Prostate gland (tissue), 2 donors: ENCODE measurements around the gene NLRC3. TPM values are rescaled to one million over a fixed set of nuclear protein-coding genes. Genes with fewer than 3 reads are reported as not detected.

Experiments used
- DNase-seq: peaks from one replicate; pipeline ENCODE4 v3.0.0-alpha.2; 2019; ENCODE audit warnings: low spot score
- H3K27ac ChIP-seq, 2 donors: fragments of 200-600 bp; sonication (generic); 2 replicates each; pipeline ENCODE4 v1.5.1; 2017 to 2019
- H3K27me3 ChIP-seq: fragments of 200-600 bp; sonication (generic); replicated peaks from 2 replicates; pipeline ENCODE4 v1.5.1; 2019; ENCODE audit not compliant: insufficient read depth
- H3K36me3 ChIP-seq, 2 donors: fragments of 200-600 bp; sonication (generic); 1 replicate in 1 of 2; 2 replicates in 1 of 2; pipeline versions ENCODE4 v1.5.1 to v1.8.1; 2017 to 2019
- H3K4me1 ChIP-seq: fragments of 200-600 bp; sonication (generic); replicated peaks from 2 replicates; pipeline ENCODE4 v1.5.1; 2019
- H3K4me3 ChIP-seq, 2 donors: fragments of 200-600 bp; sonication (generic); 2 replicates each; pipeline ENCODE4 v1.5.1; 2017 to 2019
- H3K9me3 ChIP-seq: fragments of 200-600 bp; sonication (generic); 2 replicates; pipeline ENCODE4 v1.5.1; 2017
- CTCF ChIP-seq, 4 experiments: fragments of 200-600 bp in 2 of 4; fragments of 450-650 bp in 2 of 4; sonication (generic) in 2 of 4; IDR thresholded peaks; 1 replicate in 3 of 4; 2 replicates in 1 of 4; pipeline ENCODE4 v1.5.1; 2016 to 2019; ENCODE audit warnings: antibody characterized with exemption in 4 of 4, mild to moderate bottlenecking in 2 of 4, moderate library complexity in 2 of 4
- POLR2A ChIP-seq: fragments of 450-650 bp; IDR thresholded peaks from one replicate; pipeline ENCODE4 v1.6.1; 2016; ENCODE audit warnings: antibody characterized with exemption, mild to moderate bottlenecking
- POLR2AphosphoS5 ChIP-seq: sonication (generic); formaldehyde crosslinking; IDR thresholded peaks from one replicate; pipeline ENCODE4 v1.6.1; 2017; ENCODE audit warnings: antibody characterized with exemption
- WGBS: methylation state at CpG from one replicate; pipeline ENCODE4 v1.1.5; 2018; 5-methylcytosine and 5-hydroxymethylcytosine counted together
- intact Hi-C: fragments of 100-400 bp; cut with DNase I; formaldehyde crosslinking; loops from one replicate; pipeline ENCODE4 v1.14.2; 2022
- total RNA-seq, 2 donors: library from RNA; depleted of rRNA; stranded (reverse); fragments of >200 nt; gene quantifications; one replicate each; pipeline ENCODE4 v1.1.0, GENCODE V29; 2016

NLRC3 gene
- total RNA-seq, 2 donors from 2014 or later: 0.85 to 0.87 TPM

DNA sequence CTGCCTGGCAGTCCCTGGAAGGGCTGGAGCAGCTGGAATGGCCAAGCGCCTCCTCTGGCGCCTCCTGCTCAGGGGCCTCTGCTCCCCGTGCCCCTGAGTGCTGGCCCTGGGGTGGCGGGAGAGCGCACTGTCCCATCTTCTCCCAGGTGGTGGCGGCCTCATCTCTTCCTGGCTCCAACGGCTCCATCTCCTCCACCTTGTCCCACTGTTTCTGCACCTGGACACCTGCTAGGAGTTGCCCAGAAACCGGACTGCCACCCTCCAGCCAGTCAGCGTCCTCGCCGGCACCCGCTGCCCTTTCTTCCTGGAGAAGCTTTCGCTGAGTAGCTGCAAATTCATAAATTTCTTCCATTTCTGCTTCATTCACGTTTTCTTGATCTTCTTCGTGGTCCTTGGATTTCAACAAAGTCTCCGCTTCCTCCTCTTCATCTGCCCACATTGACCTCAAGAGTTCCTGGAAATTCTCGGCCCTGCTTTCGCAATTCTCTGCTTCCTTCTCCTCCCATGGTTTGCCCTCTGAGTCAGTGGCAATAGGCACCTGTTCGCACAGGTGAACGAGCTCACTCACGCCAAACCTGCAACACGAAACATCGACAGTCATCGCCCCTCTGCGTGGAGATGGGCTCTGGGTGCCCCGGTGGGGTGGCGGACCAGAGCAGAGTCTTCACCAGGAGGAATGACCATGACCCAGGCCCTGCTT lies 13.7 kb upstream of the NLRC3 start:
- Histone ChIP-seq H3K27me3 (no peaks in the 10 kb centered on the region), H3K4me3 (no peak overlapping the region), H3K36me3 (no peaks in the 10 kb centered on the region), H3K27ac (no peak overlapping the region), H3K9me3 (no peaks in the 10 kb centered on the region), H3K4me1 (no peaks in the 10 kb centered on the region)
- no peak for DNase-seq
- WGBS: 91% methylated on average over 27 of the region's 27 CpGs
- TF ChIP-seq POLR2A (no peak), CTCF (IDR thresholded peaks at IDR 0.05) (no peak), POLR2AphosphoS5 (no peak)
- intact Hi-C loops: no loop called here

- Histone ChIP-seq H3K36me3 (no peaks in the 10 kb centered on the region), H3K27ac (no peak overlapping the region), H3K27me3 (no peaks in the 10 kb centered on the region), H3K9me3 (no peaks in the 10 kb centered on the region), H3K4me3 (no peak overlapping the region), H3K4me1 (no peaks in the 10 kb centered on the region)
- intact Hi-C loops: no loop called here
- DNase-seq: no peak
- 94% methylated on average over 25 of the region's 25 CpGs for WGBS
- TF ChIP-seq POLR2AphosphoS5 (no peak), POLR2A (no peak), CTCF (IDR thresholded peaks at IDR 0.05) (no peak)
These were observed 12.9 kb upstream of the NLRC3 start for GRCh38 chr16:3589991-3590701.

DNA sequence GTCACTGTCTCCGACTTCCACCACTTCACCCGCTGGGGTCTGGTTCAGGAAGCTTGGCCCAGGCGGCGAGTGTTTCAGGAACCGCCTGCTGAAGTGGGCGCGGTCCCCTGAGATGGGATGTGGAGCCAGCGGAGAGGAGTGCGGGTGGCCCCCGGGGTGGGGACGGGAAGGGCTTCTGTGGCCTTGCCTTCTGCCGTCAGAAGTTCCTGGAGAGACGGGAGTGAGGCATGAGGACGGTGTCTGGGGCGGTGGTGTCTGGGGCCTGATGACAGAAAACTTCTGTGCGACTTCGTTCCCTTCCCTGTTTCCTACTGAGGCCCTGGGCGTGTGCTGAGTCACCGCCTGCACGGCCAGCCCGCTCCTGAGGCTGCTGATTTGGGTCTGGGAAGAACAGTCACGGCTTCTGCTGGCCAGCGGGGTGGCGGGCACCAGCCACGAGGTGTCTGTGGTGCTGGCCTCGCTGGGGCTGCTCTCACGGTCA lies 12.3 kb upstream of the NLRC3 start:
- Histone ChIP-seq H3K4me3 (no peak overlapping the region), H3K27ac (no peak overlapping the region), H3K27me3 (no peaks in the 10 kb centered on the region), H3K4me1 (no peaks in the 10 kb centered on the region), H3K36me3 (no peaks in the 10 kb centered on the region), H3K9me3 (no peaks in the 10 kb centered on the region)
- no peak for DNase-seq
- WGBS: 91% methylated on average over 25 of the region's 27 CpGs
- intact Hi-C loops: no loop called here
- TF ChIP-seq POLR2A (no peak), CTCF (IDR thresholded peaks at IDR 0.05) (no peak), POLR2AphosphoS5 (no peak)

DNA sequence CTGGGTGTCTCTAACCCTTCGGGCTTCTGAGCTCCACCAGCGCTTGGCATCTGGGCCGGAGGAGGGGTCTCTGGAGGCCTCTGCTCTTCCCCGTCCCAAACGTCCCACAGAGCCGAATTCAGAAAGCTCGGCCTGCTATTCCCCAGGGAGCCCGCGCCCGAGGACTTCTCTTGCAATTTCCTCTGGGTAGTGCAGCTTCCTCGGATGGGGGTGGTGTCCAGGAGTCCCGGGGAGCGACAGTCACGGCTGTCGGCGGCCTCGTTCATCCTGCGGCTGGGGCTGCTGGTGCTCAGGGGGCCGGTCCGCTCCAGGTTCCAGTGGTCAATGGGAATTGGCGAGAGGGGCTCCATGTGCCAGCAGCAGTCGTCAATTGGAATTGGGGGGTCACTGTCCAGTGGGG lies 11.8 kb upstream of the NLRC3 start:
- DNase-seq: no peak
- H3K36me3 ChIP-seq: no peaks in the 10 kb centered on the region
- TF ChIP-seq POLR2AphosphoS5: no peak

GRCh38 chr16:3587547-3588110 lies 10.4 kb upstream of the NLRC3 start:
- WGBS: 72% methylated on average over 15 of the region's 15 CpGs
- no peaks in the 10 kb centered on the region for H3K36me3 ChIP-seq
- intact Hi-C loops: no loop called here
- no peak for DNase-seq
- TF ChIP-seq POLR2A: no peak
- TF ChIP-seq CTCF (IDR thresholded peaks at IDR 0.05): no peak
- no peak for TF ChIP-seq POLR2AphosphoS5
- no peak overlapping the region for H3K27ac ChIP-seq
- no peaks in the 10 kb centered on the region for H3K9me3 ChIP-seq
- no peak overlapping the region for H3K4me3 ChIP-seq
- H3K4me1 ChIP-seq: no peaks in the 10 kb centered on the region
- no peaks in the 10 kb centered on the region for H3K27me3 ChIP-seq

More for the DNA sequence above, 11.8 kb upstream of the NLRC3 start:
- Histone ChIP-seq H3K4me1 (no peaks in the 10 kb centered on the region), H3K27ac (no peak overlapping the region), H3K27me3 (no peaks in the 10 kb centered on the region), H3K4me3 (no peak overlapping the region), H3K9me3 (no peaks in the 10 kb centered on the region)
- WGBS: 90% methylated on average over 22 of the region's 22 CpGs
- intact Hi-C loops: no loop called here
